Cardiac fibroblast (primary cell): ENCODE data around the gene TTYH3.

Experiments
- DNase-seq, 2 donors: peaks; one replicate each; pipeline versions ENCODE4 v3.0.0 to v3.0.0-alpha.2; 2010; ENCODE audit warnings: low read depth in 2 of 2
- H3K4me3 ChIP-seq, 2 donors: replicated peaks in 1 of 2; 1 replicate in 1 of 2; 2 replicates in 1 of 2; pipeline ENCODE4 v1.5.1; 2011; ENCODE audit warnings: low read depth in 2 of 2, low read length in 2 of 2, mild to moderate bottlenecking in 2 of 2, moderate library complexity in 1 of 2
- TF ChIP-seq, protein P1 (sequence below): IDR thresholded peaks from one replicate; pipeline ENCODE4 v1.5.1; 2011; ENCODE audit warnings: low read depth, mild to moderate bottlenecking, low read length, inconsistent platforms

TTYH3 gene

DNA sequence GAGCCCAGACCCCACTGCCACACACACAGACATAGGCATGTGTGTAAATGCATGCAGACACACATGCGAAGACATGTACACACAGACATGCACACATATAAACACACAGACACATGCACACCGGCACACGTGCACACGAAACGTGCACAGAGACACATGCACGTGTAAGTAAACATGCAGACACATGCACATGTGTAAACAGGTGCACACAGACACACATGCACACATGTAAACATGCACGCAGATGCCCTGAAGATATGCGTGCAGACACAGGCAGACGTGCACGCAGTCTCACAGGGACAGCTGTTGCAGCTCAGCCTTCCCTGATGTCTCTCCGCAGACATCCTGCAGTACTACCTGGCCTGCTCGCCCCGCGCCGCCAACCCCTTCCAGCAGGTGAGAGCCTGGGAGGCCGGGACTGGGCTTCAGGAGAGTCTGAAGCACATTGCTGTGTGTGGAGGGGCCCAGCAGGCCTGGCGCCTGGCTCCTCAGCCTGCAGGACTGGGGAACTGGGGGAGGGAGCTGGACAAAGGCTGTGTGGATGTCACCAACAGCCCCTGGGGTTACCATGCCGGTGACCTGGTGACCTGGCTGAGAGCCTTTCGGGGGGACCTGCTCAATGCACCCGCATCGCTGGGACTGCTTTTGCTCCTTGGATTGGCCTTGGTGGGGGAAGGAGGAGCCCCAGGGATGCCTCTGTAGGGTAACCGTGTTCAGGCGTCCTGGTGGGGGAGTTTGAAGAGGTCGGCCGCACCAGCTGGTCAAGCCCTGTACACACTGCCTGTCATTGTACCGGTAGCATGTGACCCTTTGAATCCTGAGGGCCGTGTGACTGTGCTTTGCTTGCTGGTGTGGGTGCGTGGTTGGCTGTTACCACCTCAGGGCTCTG is 20.3 kb downstream of the TTYH3 start:
- TF ChIP-seq, protein P1, sequence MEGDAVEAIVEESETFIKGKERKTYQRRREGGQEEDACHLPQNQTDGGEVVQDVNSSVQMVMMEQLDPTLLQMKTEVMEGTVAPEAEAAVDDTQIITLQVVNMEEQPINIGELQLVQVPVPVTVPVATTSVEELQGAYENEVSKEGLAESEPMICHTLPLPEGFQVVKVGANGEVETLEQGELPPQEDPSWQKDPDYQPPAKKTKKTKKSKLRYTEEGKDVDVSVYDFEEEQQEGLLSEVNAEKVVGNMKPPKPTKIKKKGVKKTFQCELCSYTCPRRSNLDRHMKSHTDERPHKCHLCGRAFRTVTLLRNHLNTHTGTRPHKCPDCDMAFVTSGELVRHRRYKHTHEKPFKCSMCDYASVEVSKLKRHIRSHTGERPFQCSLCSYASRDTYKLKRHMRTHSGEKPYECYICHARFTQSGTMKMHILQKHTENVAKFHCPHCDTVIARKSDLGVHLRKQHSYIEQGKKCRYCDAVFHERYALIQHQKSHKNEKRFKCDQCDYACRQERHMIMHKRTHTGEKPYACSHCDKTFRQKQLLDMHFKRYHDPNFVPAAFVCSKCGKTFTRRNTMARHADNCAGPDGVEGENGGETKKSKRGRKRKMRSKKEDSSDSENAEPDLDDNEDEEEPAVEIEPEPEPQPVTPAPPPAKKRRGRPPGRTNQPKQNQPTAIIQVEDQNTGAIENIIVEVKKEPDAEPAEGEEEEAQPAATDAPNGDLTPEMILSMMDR = no peak
- DNase-seq = no peak
- no peak overlapping the region for H3K4me3 ChIP-seq

DNA sequence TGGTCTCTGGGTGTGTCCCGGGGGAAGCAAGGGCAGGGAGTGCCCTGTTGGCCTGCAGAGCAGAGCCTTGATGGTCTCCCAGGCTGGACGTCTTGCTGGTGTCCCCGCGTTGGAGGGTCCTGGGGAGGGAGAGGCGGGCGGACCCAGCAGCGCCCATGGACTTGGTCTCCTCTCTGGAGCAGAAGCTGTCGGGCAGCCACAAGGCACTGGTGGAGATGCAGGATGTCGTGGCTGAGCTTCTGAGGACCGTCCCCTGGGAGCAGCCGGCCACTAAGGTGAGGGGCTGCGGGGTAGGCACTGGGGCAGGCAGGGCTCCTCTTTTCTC is 20.9 kb downstream of the TTYH3 start:
- no peak for DNase-seq
- TF ChIP-seq, protein P1 = no peak
- no peak overlapping the region for H3K4me3 ChIP-seq

DNA sequence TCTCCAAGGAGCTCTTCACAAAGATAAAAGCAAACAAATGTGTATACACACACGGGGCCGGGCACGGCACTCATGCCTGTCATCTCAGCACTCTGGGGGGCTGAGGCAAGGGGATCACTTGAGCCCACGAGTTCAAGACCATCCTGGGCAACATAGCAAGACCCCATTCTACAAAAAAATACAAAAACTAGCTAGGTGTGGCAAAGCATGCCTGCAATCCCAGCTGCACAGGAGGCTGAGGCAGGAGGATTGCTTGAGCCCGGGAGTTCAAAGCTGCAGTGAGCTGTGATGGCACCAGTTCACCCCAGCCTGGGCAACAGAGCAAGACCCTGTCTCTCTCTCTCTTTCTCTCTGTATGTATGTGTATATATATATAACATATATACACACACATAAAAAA is 22.3 kb downstream of the TTYH3 start:
- no peak for DNase-seq
- TF ChIP-seq, protein P1 = no peak
- no peak overlapping the region for H3K4me3 ChIP-seq

DNA sequence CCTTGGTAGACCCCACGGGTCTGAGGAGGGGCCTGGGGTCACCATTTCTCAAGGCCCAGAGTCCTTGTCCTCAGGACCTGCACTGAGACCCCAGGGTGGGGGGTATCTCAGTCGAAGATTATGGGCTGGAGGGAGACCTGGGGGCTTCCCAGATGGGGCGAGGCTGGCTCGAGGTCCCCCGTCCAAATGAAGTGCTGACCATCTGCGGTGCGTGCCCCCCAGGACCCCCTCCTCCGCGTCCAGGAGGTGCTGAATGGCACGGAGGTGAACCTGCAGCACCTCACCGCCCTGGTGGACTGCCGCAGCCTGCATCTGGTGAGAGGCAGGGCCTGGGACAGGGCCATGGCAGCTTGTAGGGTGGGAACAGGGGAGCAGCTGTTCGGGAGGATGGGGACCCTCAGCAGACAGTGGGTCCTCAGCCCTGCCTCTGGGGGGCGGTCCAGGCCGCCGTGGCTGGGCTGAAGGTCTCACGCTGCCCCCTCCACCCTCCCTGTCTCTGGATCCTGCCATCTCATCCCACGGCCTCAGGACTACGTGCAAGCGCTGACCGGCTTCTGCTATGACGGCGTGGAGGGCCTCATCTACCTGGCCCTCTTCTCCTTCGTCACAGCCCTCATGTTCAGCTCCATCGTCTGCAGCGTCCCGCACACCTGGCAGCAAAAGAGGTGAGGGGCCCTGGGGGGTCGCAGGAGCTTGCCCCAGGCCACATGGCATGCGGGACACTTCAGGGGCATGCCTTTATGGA is 24.3 kb downstream of the TTYH3 start:
- no peak overlapping the region for H3K4me3 ChIP-seq
- DNase-seq = no peak
- TF ChIP-seq, protein P1 = no peak

DNA sequence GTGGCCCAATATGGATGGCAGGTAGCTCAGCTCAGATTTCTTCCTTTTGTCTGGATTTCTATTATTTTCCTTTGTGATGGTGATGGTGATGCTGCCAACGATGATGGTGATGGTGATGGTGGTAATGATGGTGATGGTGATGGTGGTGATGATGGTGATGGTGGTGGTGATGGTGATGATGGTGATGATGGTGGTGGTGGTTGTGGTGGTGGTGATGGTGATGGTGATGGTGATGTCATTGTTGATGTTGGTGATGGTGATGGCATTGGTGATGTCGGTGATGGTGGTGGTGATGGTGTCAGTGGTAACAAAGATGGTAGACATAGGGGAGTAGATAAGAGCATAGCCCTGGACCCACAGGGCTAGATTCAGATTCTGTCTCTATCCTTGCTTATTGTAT is 25.4 kb downstream of the TTYH3 start:
- TF ChIP-seq, protein P1 = no peak
- DNase-seq = no peak
- no peak overlapping the region for H3K4me3 ChIP-seq

DNA sequence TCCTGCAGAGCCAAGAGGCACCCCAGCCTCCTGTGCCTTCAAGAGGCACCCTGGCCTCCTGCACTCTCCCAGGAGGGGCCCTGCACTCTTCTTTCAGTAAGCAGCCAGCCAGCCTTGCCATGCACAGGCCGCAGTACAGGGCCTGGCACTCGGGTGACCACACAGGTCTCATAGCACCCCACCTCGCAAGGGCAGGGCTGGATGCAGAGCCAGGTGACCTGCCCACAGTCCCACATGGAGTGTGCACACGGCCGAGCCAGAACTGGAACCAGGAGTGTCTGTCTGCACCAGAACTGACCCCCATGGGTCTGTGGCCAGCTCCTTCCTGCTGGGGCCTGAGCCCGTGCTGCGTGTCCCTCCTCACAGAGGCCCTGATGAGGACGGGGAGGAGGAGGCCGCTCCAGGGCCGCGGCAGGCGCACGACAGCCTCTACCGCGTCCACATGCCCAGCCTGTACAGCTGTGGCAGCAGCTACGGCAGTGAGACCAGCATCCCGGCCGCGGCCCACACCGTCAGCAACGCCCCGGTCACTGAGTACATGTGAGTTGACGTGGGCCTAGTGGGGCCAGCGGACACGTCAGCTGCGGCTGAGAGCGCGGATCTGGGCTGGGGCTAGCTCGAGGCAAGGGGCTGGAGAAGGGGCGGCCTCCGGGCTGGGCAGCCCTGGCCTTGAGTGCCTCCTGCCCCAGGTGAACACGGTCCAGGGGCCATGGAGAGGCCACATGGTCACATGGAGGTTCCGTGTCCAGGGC is 26.3 kb downstream of the TTYH3 start:
- no peak for DNase-seq
- TF ChIP-seq, protein P1 = no peak

More for the DNA sequence above, 26.3 kb downstream of the TTYH3 start:
- H3K4me3 ChIP-seq = no peak overlapping the region
